ENCODE data around the gene SGSM2. TPM values are rescaled to one million over a fixed set of nuclear protein-coding genes. Genes with fewer than 3 reads are reported as not detected.

The SGSM2 gene
- total RNA-seq, 4 donors from 2014 or later, result 32.9 to 58.6 (median 47.4) TPM

- no peak overlapping the region for H3K4me3 ChIP-seq
- H3K27ac ChIP-seq, result no peak overlapping the region
- H3K36me3 ChIP-seq, result peaks cover 0 to 35% of the 10 kb centered on the region in 2 donors
- peaks cover 0 to 59% (median 12%) of the 10 kb centered on the region in 3 donors for H3K4me1 ChIP-seq
- no peaks in the 10 kb centered on the region for H3K27me3 ChIP-seq
- TF ChIP-seq POLR2A (IDR thresholded peaks at IDR 0.05) (no peak), EP300 (IDR thresholded peaks at IDR 0.05) (no peak), CTCF (IDR thresholded peaks at IDR 0.05) (no peak), POLR2AphosphoS5 (IDR thresholded peaks at IDR 0.05) (no peak)
- no peak for ATAC-seq
- H3K9me3 ChIP-seq, result no peaks in the 10 kb centered on the region
- WGBS, 2 donors (ENCODE audit: low coverage in 1 of 2), result 77 to 100% methylated on average over 1 to 8 of the region's 9 CpGs
Observed at GRCh38 chr17:2415081-2415480, 77.8 kb downstream of the SGSM2 start.

GRCh38 chr17:2416010-2416734 lies 78.9 kb downstream of the SGSM2 start:
- H3K36me3 ChIP-seq, result peaks cover 0 to 35% of the 10 kb centered on the region in 2 donors
- no peaks in the 10 kb centered on the region for H3K9me3 ChIP-seq

DNA sequence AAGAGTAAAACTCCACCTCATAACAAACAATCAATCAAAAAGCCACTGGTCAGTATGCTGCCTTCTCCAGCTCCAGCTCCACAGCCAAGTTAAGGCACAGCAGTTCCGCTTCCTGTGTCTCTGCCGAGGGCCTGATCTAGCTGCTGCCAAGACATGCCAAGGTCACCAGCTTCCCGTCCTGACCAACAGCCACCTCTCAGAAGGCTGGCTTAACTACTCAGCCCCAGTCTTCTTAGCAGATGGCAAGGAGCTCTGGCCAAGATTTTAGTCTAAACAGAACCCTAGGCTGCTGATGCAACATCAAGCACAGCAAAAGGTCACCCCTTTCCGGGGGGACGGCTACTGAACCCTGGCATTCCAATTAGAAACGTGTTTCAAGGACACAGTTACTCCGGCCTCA lies 81.3 kb downstream of the SGSM2 start:
- Histone ChIP-seq H3K27ac (peak overlapping the region; percentile 58 to 83 (median 80)), H3K9me3 (no peaks in the 10 kb centered on the region), H3K4me3 (no peak overlapping the region), H3K27me3 (no peaks in the 10 kb centered on the region), H3K36me3 (peaks cover 0 to 37% of the 10 kb centered on the region in 2 donors), H3K4me1 (peaks cover 0 to 52% (median 12%) of the 10 kb centered on the region in 3 donors)
- 10 to 26% methylated on average over 4 of the region's 7 CpGs for WGBS, 2 donors (ENCODE audit: low coverage in 1 of 2)
- ATAC-seq, result peak; percentile 64
- TF ChIP-seq POLR2A (IDR thresholded peaks at IDR 0.05) (no peak), EP300 (IDR thresholded peaks at IDR 0.05) (no peak), CTCF (IDR thresholded peaks at IDR 0.05) (no peak), POLR2AphosphoS5 (IDR thresholded peaks at IDR 0.05) (peak; percentile 96)

More at GRCh38 chr17:2416010-2416734, 78.9 kb downstream of the SGSM2 start:
- ATAC-seq, result peak; percentile 83
- TF ChIP-seq POLR2AphosphoS5 (IDR thresholded peaks at IDR 0.05), result peak; percentile 70
- peak; percentile 94 to 98 (median 96) for TF ChIP-seq CTCF (IDR thresholded peaks at IDR 0.05)
- no peak for TF ChIP-seq EP300 (IDR thresholded peaks at IDR 0.05)
- no peak for TF ChIP-seq POLR2A (IDR thresholded peaks at IDR 0.05)
- peaks cover 0 to 64% (median 12%) of the 10 kb centered on the region in 3 donors for H3K4me1 ChIP-seq
- H3K4me3 ChIP-seq, result no peak overlapping the region
- peak overlapping the region in 2 of 4 donors; percentile 61 to 70 for H3K27ac ChIP-seq
- 16 to 23% methylated on average over 15 to 18 of the region's 19 CpGs for WGBS, 2 donors (ENCODE audit: low coverage in 1 of 2)
- H3K27me3 ChIP-seq, result no peaks in the 10 kb centered on the region

GRCh38 chr17:2419486-2419885 lies 82.2 kb downstream of the SGSM2 start:
- H3K27ac ChIP-seq, result peak overlapping the region; percentile 58 to 83 (median 80)

More at GRCh38 chr17:2419486-2419885, 82.2 kb downstream of the SGSM2 start:
- 79 to 81% methylated on average over 5 to 6 of the region's 6 CpGs for WGBS, 2 donors (ENCODE audit: low coverage in 1 of 2)
- ATAC-seq, result no peak
- Histone ChIP-seq H3K9me3 (no peaks in the 10 kb centered on the region), H3K27me3 (no peaks in the 10 kb centered on the region), H3K4me3 (no peak overlapping the region), H3K36me3 (peaks cover 0 to 28% of the 10 kb centered on the region in 2 donors), H3K4me1 (peaks cover 0 to 52% (median 12%) of the 10 kb centered on the region in 3 donors)
- TF ChIP-seq EP300 (IDR thresholded peaks at IDR 0.05) (no peak), POLR2A (IDR thresholded peaks at IDR 0.05) (no peak), CTCF (IDR thresholded peaks at IDR 0.05) (no peak), POLR2AphosphoS5 (IDR thresholded peaks at IDR 0.05) (no peak)

Measured in gastroesophageal sphincter (tissue), 4 donors.